ENCODE data around the gene LIN9. TPM values are rescaled to one million over a fixed set of nuclear protein-coding genes. Genes with fewer than 3 reads are reported as not detected.
"Not testable (repeated sequence)": the region's sequence is repeated elsewhere in the genome, so short reads cannot be mapped to it uniquely, and the experiment has no call there.

LIN9 gene
- total and polyA plus RNA-seq, 5 donors = 5.0 to 9.9 (median 7.1) TPM

- Histone ChIP-seq H3K4me3 (ENCODE audit: low read length) (no peak overlapping the region), H3K9me3 (ENCODE audit: control insufficient read depth, low read length) (no peaks in the 10 kb centered on the region), H3K27ac (ENCODE audit: low read length) (no peak overlapping the region), H3K4me1 (ENCODE audit: control insufficient read depth, insufficient read depth, low read length) (no peaks in the 10 kb centered on the region), H3K27me3 (ENCODE audit: control insufficient read depth, insufficient read depth) (no peaks in the 10 kb centered on the region)
- WGBS = 84% methylated on average over 8 of the region's 8 CpGs
- no peak for DNase-seq
- no peak for ATAC-seq
- intact Hi-C loops (cut with DNase I) = no loop called here
Measured at GRCh38 chr1:226212545-226212944, 96.4 kb downstream of the LIN9 start.

GRCh38 chr1:226211181-226211821, 97.7 kb downstream of the LIN9 start:
- Histone ChIP-seq H3K27ac (ENCODE audit: low read length) (no peak overlapping the region), H3K9me3 (ENCODE audit: control insufficient read depth, low read length) (no peaks in the 10 kb centered on the region), H3K27me3 (ENCODE audit: control insufficient read depth, insufficient read depth) (no peaks in the 10 kb centered on the region), H3K4me1 (ENCODE audit: control insufficient read depth, insufficient read depth, low read length) (no peaks in the 10 kb centered on the region), H3K4me3 (ENCODE audit: low read length) (no peak overlapping the region)
- WGBS = 70% methylated on average over 5 of the region's 5 CpGs
- intact Hi-C loops (cut with DNase I) = no loop called here
- ATAC-seq = no peak
- no peak for DNase-seq

GRCh38 chr1:226210571-226211176, 98.3 kb downstream of the LIN9 start:
- H3K4me1 ChIP-seq (ENCODE audit: control insufficient read depth, insufficient read depth, low read length) = no peaks in the 10 kb centered on the region
- H3K27ac ChIP-seq (ENCODE audit: low read length) = no peak overlapping the region
- intact Hi-C loops (cut with DNase I) = no loop called here
- WGBS = 59% methylated on average over 7 of the region's 7 CpGs
- DNase-seq = no peak
- H3K27me3 ChIP-seq (ENCODE audit: control insufficient read depth, insufficient read depth) = no peaks in the 10 kb centered on the region
- ATAC-seq = no peak
- no peaks in the 10 kb centered on the region for H3K9me3 ChIP-seq (ENCODE audit: control insufficient read depth, low read length)
- H3K4me3 ChIP-seq (ENCODE audit: low read length) = no peak overlapping the region

GRCh38 chr1:226209307-226210059, 99.5 kb downstream of the LIN9 start:
- Histone ChIP-seq H3K4me1 (ENCODE audit: control insufficient read depth, insufficient read depth, low read length) (no peaks in the 10 kb centered on the region), H3K27me3 (ENCODE audit: control insufficient read depth, insufficient read depth) (no peaks in the 10 kb centered on the region), H3K4me3 (ENCODE audit: low read length) (no peak overlapping the region), H3K9me3 (ENCODE audit: control insufficient read depth, low read length) (no peaks in the 10 kb centered on the region), H3K27ac (ENCODE audit: low read length) (no peak overlapping the region)
- DNase-seq (no peak), ATAC-seq (no peak)
- 75% methylated on average over 17 of the region's 17 CpGs for WGBS
- intact Hi-C loops (cut with DNase I) = no loop called here

GRCh38 chr1:226207048-226207447, 101.9 kb downstream of the LIN9 start:
- Histone ChIP-seq H3K9me3 (ENCODE audit: control insufficient read depth, low read length) (no peaks in the 10 kb centered on the region), H3K27ac (ENCODE audit: low read length) (no peak overlapping the region), H3K27me3 (ENCODE audit: control insufficient read depth, insufficient read depth) (no peaks in the 10 kb centered on the region), H3K4me3 (ENCODE audit: low read length) (no peak overlapping the region), H3K4me1 (ENCODE audit: control insufficient read depth, insufficient read depth, low read length) (no peaks in the 10 kb centered on the region)
- WGBS = 92% methylated on average over 5 of the region's 5 CpGs
- ATAC-seq (no peak), DNase-seq (no peak)
- intact Hi-C loops (cut with DNase I) = no loop called here

- DNase-seq (no peak), ATAC-seq (no peak)
- H3K4me3 ChIP-seq (ENCODE audit: low read length) = no peak overlapping the region
- no peaks in the 10 kb centered on the region for H3K4me1 ChIP-seq (ENCODE audit: control insufficient read depth, insufficient read depth, low read length)
- H3K27ac ChIP-seq (ENCODE audit: low read length) = no peak overlapping the region
- no peaks in the 10 kb centered on the region for H3K27me3 ChIP-seq (ENCODE audit: control insufficient read depth, insufficient read depth)
- intact Hi-C loops (cut with DNase I) = no loop called here
- no peaks in the 10 kb centered on the region for H3K9me3 ChIP-seq (ENCODE audit: control insufficient read depth, low read length)
Measured at GRCh38 chr1:226204198-226204597, 104.8 kb downstream of the LIN9 start.

- Histone ChIP-seq H3K4me3 (ENCODE audit: low read length) (no peak overlapping the region), H3K27ac (ENCODE audit: low read length) (no peak overlapping the region), H3K4me1 (ENCODE audit: control insufficient read depth, insufficient read depth, low read length) (no peaks in the 10 kb centered on the region), H3K9me3 (ENCODE audit: control insufficient read depth, low read length) (no peaks in the 10 kb centered on the region), H3K27me3 (ENCODE audit: control insufficient read depth, insufficient read depth) (no peaks in the 10 kb centered on the region)
- DNase-seq (no peak), ATAC-seq (no peak)
- intact Hi-C loops (cut with DNase I) = no loop called here
- 74% methylated on average over 4 of the region's 4 CpGs for WGBS
Measured at GRCh38 chr1:226203655-226204054, 105.3 kb downstream of the LIN9 start.

- no peak for DNase-seq
- Histone ChIP-seq H3K4me1 (ENCODE audit: control insufficient read depth, insufficient read depth, low read length) (no peaks in the 10 kb centered on the region), H3K27ac (ENCODE audit: low read length) (no peak overlapping the region), H3K9me3 (ENCODE audit: control insufficient read depth, low read length) (no peaks in the 10 kb centered on the region), H3K4me3 (ENCODE audit: low read length) (no peak overlapping the region), H3K27me3 (ENCODE audit: control insufficient read depth, insufficient read depth) (no peaks in the 10 kb centered on the region)
- WGBS = 72% methylated on average over 1 of the region's 1 CpG
- no peak for ATAC-seq
- intact Hi-C loops (cut with DNase I) = no loop called here
Measured at GRCh38 chr1:226203240-226203639, 105.7 kb downstream of the LIN9 start.

GRCh38 chr1:226202666-226203065, 106.3 kb downstream of the LIN9 start:
- H3K27me3 ChIP-seq (ENCODE audit: control insufficient read depth, insufficient read depth); H3K27ac ChIP-seq (ENCODE audit: low read length); H3K4me1 ChIP-seq (ENCODE audit: control insufficient read depth, insufficient read depth, low read length); intact Hi-C loops (cut with DNase I); H3K9me3 ChIP-seq (ENCODE audit: control insufficient read depth, low read length); ATAC-seq; DNase-seq; H3K4me3 ChIP-seq (ENCODE audit: low read length): not testable (repeated sequence)
- WGBS = 88% methylated on average over 6 of the region's 6 CpGs

GRCh38 chr1:226202246-226202645, 106.7 kb downstream of the LIN9 start:
- Histone ChIP-seq H3K27ac (ENCODE audit: low read length) (no peak overlapping the region), H3K4me1 (ENCODE audit: control insufficient read depth, insufficient read depth, low read length) (no peaks in the 10 kb centered on the region), H3K4me3 (ENCODE audit: low read length) (no peak overlapping the region), H3K27me3 (ENCODE audit: control insufficient read depth, insufficient read depth) (no peaks in the 10 kb centered on the region), H3K9me3 (ENCODE audit: control insufficient read depth, low read length) (no peaks in the 10 kb centered on the region)
- DNase-seq (no peak), ATAC-seq (no peak)
- intact Hi-C loops (cut with DNase I) = no loop called here
- 95% methylated on average over 3 of the region's 3 CpGs for WGBS

GRCh38 chr1:226201029-226201593, 107.9 kb downstream of the LIN9 start:
- Histone ChIP-seq H3K4me3 (ENCODE audit: low read length) (no peak overlapping the region), H3K9me3 (ENCODE audit: control insufficient read depth, low read length) (no peaks in the 10 kb centered on the region), H3K4me1 (ENCODE audit: control insufficient read depth, insufficient read depth, low read length) (no peaks in the 10 kb centered on the region), H3K27me3 (ENCODE audit: control insufficient read depth, insufficient read depth) (no peaks in the 10 kb centered on the region), H3K27ac (ENCODE audit: low read length) (no peak overlapping the region)
- 55% methylated on average over 5 of the region's 5 CpGs for WGBS
- ATAC-seq = no peak
- DNase-seq = no peak
- intact Hi-C loops (cut with DNase I) = no loop called here
